ENCODE measurements around the gene ADORA2A.

GRCh38 chr22:24416095-24416494 is 11.3 kb upstream of the ADORA2A start:
- TF ChIP-seq NRF1 (IDR thresholded peaks at IDR 0.05; ENCODE audit: low read depth, low read length): no peak
- TF ChIP-seq CHD2 (IDR thresholded peaks at IDR 0.05; ENCODE audit: low read length): no peak
